ENCODE data around the gene CCNE1. TPM values are rescaled to one million over a fixed set of nuclear protein-coding genes. Genes with fewer than 3 reads are reported as not detected.
A peak's percentile ranks its signal among the peaks of the same experiment; 100 is the strongest.

The CCNE1 gene
- total and polyA plus RNA-seq, 2 of the 13 experiments (the other 11 are each of a cell fraction or from before 2014, with no cell fraction given): 16.0 to 50.6 TPM

- Histone ChIP-seq H2AFZ (ENCODE audit: low read length) (no peak overlapping the region), H3K79me2 (ENCODE audit: insufficient read depth, low read length) (no peaks in the 10 kb centered on the region), H3K27me3 (ENCODE audit: control insufficient read depth in 1 of 2, insufficient read depth in 2 of 2, low read length in 2 of 2) (no peaks in the 10 kb centered on the region), H3K9me3 (ENCODE audit: low read length) (no peaks in the 10 kb centered on the region), H3K4me3 (replicated peaks in 1 of 3; ENCODE audit: insufficient read depth in 1 of 3, low read depth in 2 of 3, low read length in 3 of 3) (no peak overlapping the region), H3K4me1 (ENCODE audit: insufficient read depth, low read length) (peaks cover 32% of the 10 kb centered on the region), H3K27ac (ENCODE audit: extremely low read length, insufficient read depth, low read length) (no peak overlapping the region), H3K4me2 (ENCODE audit: low read depth, low read length) (no peak overlapping the region), H3K9ac (ENCODE audit: insufficient read depth, low read depth, low read length) (no peak overlapping the region), H4K20me1 (ENCODE audit: insufficient read depth, low read length) (no peaks in the 10 kb centered on the region), H3K36me3 (replicated peaks in 1 of 2; ENCODE audit: control insufficient read depth in 1 of 2, insufficient read depth in 2 of 2, low read length in 2 of 2) (no peaks in the 10 kb centered on the region)
- DNase-seq (ENCODE audit: low spot score) (no peak), FAIRE-seq (no peak), ATAC-seq (no peak)
- TF ChIP-seq RBAK (CRISPR knock-in tag; IDR thresholded peaks at IDR 0.05) (no peak), GATAD1 (CRISPR knock-in tag; IDR thresholded peaks at IDR 0.05) (no peak), ZNF850 (CRISPR knock-in tag; conservative IDR thresholded peaks at IDR 0.05) (no peak), ZFYVE20 (CRISPR knock-in tag; IDR thresholded peaks at IDR 0.05; ENCODE audit: borderline replicate concordance, low read depth) (no peak), ZNF615 (CRISPR knock-in tag; IDR thresholded peaks at IDR 0.05; ENCODE audit: borderline replicate concordance) (no peak)
- 100% methylated on average over 1 of the region's 6 CpGs for WGBS (ENCODE audit: low lambda C conversion rate)
- intact Hi-C loops (cut with micrococcal nuclease; ENCODE audit: unreplicated experiment): no loop called here
- ChIA-PET POLR2A (interaction anchor here (1.4 kb wide), 1 partner anchor 38 kb away, joined by 7 read pairs; no protein-coding TSS in a partner anchor), CTCF (ENCODE audit: low intra/inter-chr PET ratio, low total read pairs) (no interaction called here)
- no TSS peak for BruUV-seq (replicated peaks)
- in situ Hi-C loops (cut with HindIII; ENCODE audit: extremely low pct_ligation_motif_present, low pct_unique_long_range_greater_than_20kb): no loop called here
Measured at GRCh38 chr19:29807178-29807577, 4.6 kb upstream of the CCNE1 start.

DNA sequence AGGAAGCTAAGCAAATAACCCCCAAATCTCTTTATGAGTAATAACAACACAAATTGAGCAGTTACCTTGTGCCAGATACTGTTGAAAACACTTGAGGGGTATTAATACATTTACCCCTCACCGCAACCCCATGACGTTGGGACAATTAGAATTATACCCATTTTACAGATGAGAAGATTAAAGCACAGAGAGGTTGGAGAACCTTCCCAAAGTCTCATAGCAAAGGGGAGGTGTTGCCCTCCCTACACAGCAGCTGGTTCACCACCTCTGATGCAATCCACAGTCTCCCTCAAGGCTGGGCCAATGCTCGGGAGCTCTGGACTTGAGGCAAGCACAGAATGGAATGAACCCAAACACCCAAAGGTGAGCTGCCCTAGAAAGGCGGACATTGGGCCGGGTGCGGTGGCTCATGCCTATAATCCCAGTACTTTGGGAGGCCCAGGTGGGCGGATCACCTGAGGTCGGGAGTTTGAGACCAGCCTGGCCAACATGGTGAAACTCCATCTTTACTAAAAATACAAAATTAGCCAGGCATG is 3.9 kb upstream of the CCNE1 start:
- no peak for ATAC-seq

More for the DNA sequence above, 3.9 kb upstream of the CCNE1 start:
- ChIA-PET CTCF (ENCODE audit: low intra/inter-chr PET ratio, low total read pairs) (no interaction called here), POLR2A (no interaction called here)
- 67% methylated on average over 8 of the region's 8 CpGs for WGBS (ENCODE audit: low lambda C conversion rate)
- H3K36me3 ChIP-seq (replicated peaks in 1 of 2; ENCODE audit: control insufficient read depth in 1 of 2, insufficient read depth in 2 of 2, low read length in 2 of 2): no peaks in the 10 kb centered on the region
- no TSS peak for BruUV-seq (replicated peaks)
- H3K27ac ChIP-seq (ENCODE audit: extremely low read length, insufficient read depth, low read length): no peak overlapping the region
- H3K4me2 ChIP-seq (ENCODE audit: low read depth, low read length): no peak overlapping the region
- DNase-seq (ENCODE audit: low spot score): no peak
- H3K79me2 ChIP-seq (ENCODE audit: insufficient read depth, low read length): no peaks in the 10 kb centered on the region
- no peak for FAIRE-seq
- H2AFZ ChIP-seq (ENCODE audit: low read length): no peak overlapping the region
- H3K9me3 ChIP-seq (ENCODE audit: low read length): no peaks in the 10 kb centered on the region
- H3K4me3 ChIP-seq (replicated peaks in 1 of 3; ENCODE audit: insufficient read depth in 1 of 3, low read depth in 2 of 3, low read length in 3 of 3): no peak overlapping the region
- no peaks in the 10 kb centered on the region for H3K27me3 ChIP-seq (ENCODE audit: control insufficient read depth in 1 of 2, insufficient read depth in 2 of 2, low read length in 2 of 2)
- intact Hi-C loops (cut with micrococcal nuclease; ENCODE audit: unreplicated experiment) (no loop called here), in situ Hi-C loops (cut with HindIII; ENCODE audit: extremely low pct_ligation_motif_present, low pct_unique_long_range_greater_than_20kb) (no loop called here)
- peaks cover 36% of the 10 kb centered on the region for H3K4me1 ChIP-seq (ENCODE audit: insufficient read depth, low read length)
- no peak overlapping the region for H3K9ac ChIP-seq (ENCODE audit: insufficient read depth, low read depth, low read length)
- no peaks in the 10 kb centered on the region for H4K20me1 ChIP-seq (ENCODE audit: insufficient read depth, low read length)
- no peak for TF ChIP-seq NR1H2 (CRISPR knock-in tag; IDR thresholded peaks at IDR 0.05; ENCODE audit: borderline replicate concordance, low read depth)
- no peak for TF ChIP-seq FUBP1 (CRISPR knock-in tag; IDR thresholded peaks at IDR 0.05; ENCODE audit: borderline replicate concordance)
- TF ChIP-seq NFRKB (IDR thresholded peaks at IDR 0.05): no peak
- peak; percentile 69 for TF ChIP-seq ZNF629 (CRISPR knock-in tag; conservative IDR thresholded peaks at IDR 0.05)
- no peak for TF ChIP-seq E2F5 (CRISPR knock-in tag; conservative IDR thresholded peaks at IDR 0.05)
- TF ChIP-seq ZNF615 (CRISPR knock-in tag; IDR thresholded peaks at IDR 0.05; ENCODE audit: borderline replicate concordance): no peak
- 0 out of 2 replicates have a peak, but pooled peaks have one; percentile 16 for TF ChIP-seq CEBPB (IDR thresholded peaks at IDR 0.05; ENCODE audit: borderline replicate concordance, low read depth, low read length)
- TF ChIP-seq HNRNPK (IDR thresholded peaks at IDR 0.05; ENCODE audit: low read depth, low read length, poor library complexity, severe bottlenecking): no peak
